Psoas muscle (tissue), 8 donors: ENCODE measurements around the gene CIBAR2. TPM values are rescaled to one million over a fixed set of nuclear protein-coding genes. Genes with fewer than 3 reads are reported as not detected.

ENCODE experiments used
- ATAC-seq, 4 donors: fragments of 200-7000 bp; cut with Tn5 transposase; one replicate each; pipeline ENCODE4 v1.9.1; 2020; ENCODE audit warnings: moderate library complexity in 3 of 4, mild to moderate bottlenecking in 2 of 4
- DNase-seq, 2 donors: peaks; one replicate each; pipeline ENCODE4 v3.0.0-alpha.2; 2020
- H3K27ac ChIP-seq: fragments of 200-600 bp; one replicate; pipeline ENCODE4 v1.8.0; 2022
- H3K27me3 ChIP-seq, 3 donors: fragments of 200-600 bp in 1 of 3; one replicate each; pipeline versions ENCODE4 v1.6.1 to v1.8.0; 2013 to 2022; ENCODE audit warnings: low read length in 2 of 3, mild to moderate bottlenecking in 2 of 3, moderate library complexity in 1 of 3; ENCODE audit not compliant: insufficient read depth in 3 of 3
- H3K36me3 ChIP-seq, 2 donors: fragments of 200-600 bp in 1 of 2; one replicate each; pipeline versions ENCODE4 v1.6.1 to v1.8.0; 2013 to 2022; ENCODE audit warnings: low read depth in 1 of 2, mild to moderate bottlenecking in 1 of 2, moderate library complexity in 1 of 2; ENCODE audit not compliant: insufficient read depth in 1 of 2
- H3K4me1 ChIP-seq: fragments of 200-600 bp; one replicate; pipeline ENCODE4 v1.8.0; 2022
- H3K4me3 ChIP-seq: fragments of 200-600 bp; one replicate; pipeline ENCODE4 v1.8.0; 2022; ENCODE audit warnings: mild to moderate bottlenecking
- H3K9me3 ChIP-seq: fragments of 200-600 bp; one replicate; pipeline ENCODE4 v1.8.0; 2022
- WGBS, 3 donors: extraction: QIAGEN DNeasy Blood & Tissue Kit; methylation state at CpG; one replicate each; pipeline versions ENCODE4 v1.1.6 to v1.1.7; 2013; 5-methylcytosine and 5-hydroxymethylcytosine counted together
- intact Hi-C, 2 donors: fragments of 100-400 bp; cut with DNase I; formaldehyde crosslinking; loops; one replicate each; pipeline versions ENCODE4 v1.11.0 to v1.14.2; 2022
- polyA plus RNA-seq, 3 donors: library from polyadenylated mRNA; stranded (reverse); fragments of 200-250 nt; gene quantifications; one replicate each; pipeline ENCODE4 v1.2.3, GENCODE V29; 2013
- total RNA-seq, 4 donors: library from RNA; stranded (reverse); fragmentation: NEBNext Ultra II Directional in 2 of 4; extraction: Animal tissue kit (Norgen Biotek cat#: 25700) in 2 of 4; gene quantifications; one replicate each; pipeline versions ENCODE4 v1.2.1 to v1.2.4, GENCODE V29; 2021 to 2023
- TF ChIP-seq, protein P1 (sequence below): fragments of 200-600 bp; IDR thresholded peaks from one replicate; pipeline ENCODE4 v1.8.0; 2022; ENCODE audit warnings: antibody characterized with exemption
- donor health status: healthy with polysubstance abuse.
- donor health status: DM: no; HTN: no; CAD: no; lungs with moderate emphysema.
- donor health status: Bipolar disorder and iron deficiency.
- donor health status: healthy.
- donor health status: DM: yes; HTN: yes; CAD: no.
- donor health status: DM: no; HTN: no; CAD: no.
- donor health status: DM: no; HTN: no; CAD: no.
- donor health status: DM: yes; HTN: yes; CAD: no.

Gene CIBAR2
- total and polyA plus RNA-seq, 7 donors: 0.36 TPM; not detected in 6

DNA sequence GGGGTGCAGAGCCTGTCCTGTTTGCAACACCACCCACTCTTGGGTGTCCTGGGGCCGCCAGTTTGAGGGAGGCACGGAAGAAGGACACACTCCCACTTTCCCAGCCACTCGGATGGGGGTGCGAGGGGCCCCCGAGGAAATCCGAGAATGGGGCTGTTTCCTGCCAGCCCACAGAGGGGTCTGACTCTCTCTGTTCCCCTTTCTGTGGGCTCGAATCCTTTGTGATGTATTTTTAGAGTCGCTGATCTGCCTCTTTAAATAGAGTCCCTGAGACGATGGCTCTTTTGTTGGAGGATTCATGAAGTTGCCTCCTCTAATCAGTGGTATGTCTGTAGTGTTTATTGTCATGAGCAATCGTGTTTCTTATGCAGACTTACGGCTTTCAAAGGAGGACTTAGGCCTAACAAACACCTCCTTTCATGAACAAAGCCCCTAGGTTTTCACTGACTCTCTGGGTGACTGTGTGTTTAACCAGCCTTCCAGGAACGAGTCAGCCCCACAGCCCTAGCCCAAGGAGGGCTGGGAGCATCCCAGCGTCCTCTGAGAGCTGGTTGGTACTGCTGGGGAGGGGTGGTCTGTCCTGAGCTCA, 29.1 kb downstream of the CIBAR2 start:
- intact Hi-C loops: loop anchor here (2.0 to 10.0 kb wide), 2 partner anchors 98 to 100 kb away; no protein-coding TSS in a partner anchor
- 59 to 71% (median 68%) methylated on average over 13 of the region's 13 CpGs for WGBS, 3 donors

DNA sequence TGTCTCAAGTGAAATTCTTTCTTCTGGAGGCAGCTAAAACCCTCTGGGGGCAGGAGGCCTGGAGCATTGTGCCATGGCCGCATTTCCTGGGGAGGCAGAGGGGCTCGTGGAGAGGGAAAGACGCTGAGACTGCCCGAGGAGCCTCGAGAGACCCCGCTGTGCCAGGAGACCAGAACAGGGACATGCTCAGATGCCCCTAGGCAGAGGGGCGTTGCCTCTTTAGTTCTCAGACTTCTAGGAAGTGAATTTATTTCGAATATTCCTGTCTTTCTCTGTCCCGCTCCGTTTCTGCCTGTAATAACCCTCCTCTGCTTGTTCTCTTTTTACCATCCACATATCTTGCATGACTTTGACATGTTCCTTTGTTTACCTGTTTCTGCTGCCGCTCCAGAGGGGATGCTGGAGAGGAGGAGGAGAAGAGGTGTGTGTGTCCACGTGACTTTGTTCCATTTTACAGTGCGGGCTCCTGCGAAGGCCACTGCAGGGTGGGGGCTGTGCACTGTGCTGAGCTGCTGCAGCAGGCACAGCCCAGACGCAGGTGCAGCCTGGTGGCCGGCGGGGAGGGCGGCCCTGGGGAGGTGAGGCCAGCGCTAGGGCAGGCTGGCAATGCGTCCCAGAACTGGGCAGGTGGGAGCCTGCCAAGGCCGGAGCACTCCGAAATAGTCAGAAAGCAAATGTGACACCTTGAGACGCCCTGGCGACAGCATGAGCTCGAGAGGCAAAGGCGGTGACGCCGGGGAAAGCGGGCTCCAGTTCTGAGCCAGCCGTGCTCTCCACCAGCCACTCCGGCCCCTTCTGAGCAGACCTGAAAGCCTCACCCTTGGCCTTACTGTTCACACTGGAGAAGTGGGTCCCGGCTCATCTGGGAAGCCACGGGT, 29.9 kb downstream of the CIBAR2 start:
- WGBS, 3 donors: 53 to 69% (median 56%) methylated on average over 33 of the region's 33 CpGs
- DNase-seq (peak in 1 of 2 donors; percentile 67), ATAC-seq (peak; percentile 46 to 83 (median 73))
- H3K4me3 ChIP-seq: no peak overlapping the region
- intact Hi-C loops: loop anchor here (2.0 to 10.0 kb wide), 2 partner anchors 98 to 100 kb away; no protein-coding TSS in a partner anchor
- H3K9me3 ChIP-seq: no peaks in the 10 kb centered on the region
- TF ChIP-seq, protein P1, sequence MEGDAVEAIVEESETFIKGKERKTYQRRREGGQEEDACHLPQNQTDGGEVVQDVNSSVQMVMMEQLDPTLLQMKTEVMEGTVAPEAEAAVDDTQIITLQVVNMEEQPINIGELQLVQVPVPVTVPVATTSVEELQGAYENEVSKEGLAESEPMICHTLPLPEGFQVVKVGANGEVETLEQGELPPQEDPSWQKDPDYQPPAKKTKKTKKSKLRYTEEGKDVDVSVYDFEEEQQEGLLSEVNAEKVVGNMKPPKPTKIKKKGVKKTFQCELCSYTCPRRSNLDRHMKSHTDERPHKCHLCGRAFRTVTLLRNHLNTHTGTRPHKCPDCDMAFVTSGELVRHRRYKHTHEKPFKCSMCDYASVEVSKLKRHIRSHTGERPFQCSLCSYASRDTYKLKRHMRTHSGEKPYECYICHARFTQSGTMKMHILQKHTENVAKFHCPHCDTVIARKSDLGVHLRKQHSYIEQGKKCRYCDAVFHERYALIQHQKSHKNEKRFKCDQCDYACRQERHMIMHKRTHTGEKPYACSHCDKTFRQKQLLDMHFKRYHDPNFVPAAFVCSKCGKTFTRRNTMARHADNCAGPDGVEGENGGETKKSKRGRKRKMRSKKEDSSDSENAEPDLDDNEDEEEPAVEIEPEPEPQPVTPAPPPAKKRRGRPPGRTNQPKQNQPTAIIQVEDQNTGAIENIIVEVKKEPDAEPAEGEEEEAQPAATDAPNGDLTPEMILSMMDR: no peak
- peaks cover 0 to 2% (median 0%) of the 10 kb centered on the region in 3 donors for H3K27me3 ChIP-seq
- peaks cover 0 to 37% of the 10 kb centered on the region in 2 donors for H3K36me3 ChIP-seq
- H3K27ac ChIP-seq: peak overlapping the region; percentile 63
- no peaks in the 10 kb centered on the region for H3K4me1 ChIP-seq

More for the DNA sequence above, 29.1 kb downstream of the CIBAR2 start:
- Histone ChIP-seq H3K9me3 (no peaks in the 10 kb centered on the region), H3K36me3 (peaks cover 0 to 33% of the 10 kb centered on the region in 2 donors), H3K27me3 (peaks cover 0 to 2% (median 0%) of the 10 kb centered on the region in 3 donors), H3K4me3 (no peak overlapping the region), H3K4me1 (no peaks in the 10 kb centered on the region), H3K27ac (peak overlapping the region; percentile 63)
- no peak for DNase-seq
- ATAC-seq: peak in 3 of 4 donors; percentile 10 to 14 (median 12)
- TF ChIP-seq, protein P1: no peak

DNA sequence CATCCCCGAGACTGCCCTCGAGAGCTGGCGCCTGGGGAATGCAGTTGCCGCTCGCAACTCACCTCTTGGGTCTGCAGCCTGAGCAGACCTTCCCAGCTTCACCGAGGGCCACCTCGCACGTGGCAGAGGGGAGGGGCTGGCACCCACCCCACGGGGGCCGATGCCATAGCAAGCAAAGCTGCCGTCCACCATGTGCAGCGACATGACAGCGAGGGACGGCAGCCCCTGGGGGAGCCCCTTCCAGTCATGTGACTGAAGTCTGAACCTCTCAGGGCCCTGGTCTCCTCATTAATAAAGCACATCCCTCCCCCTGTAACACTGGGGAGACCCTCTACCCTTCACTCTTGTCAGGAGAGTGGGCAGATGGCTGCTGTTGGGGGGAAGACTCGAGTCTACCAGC, 30.5 kb downstream of the CIBAR2 start:
- intact Hi-C loops: loop anchor here (2.0 to 10.0 kb wide), 2 partner anchors 97 to 99 kb away; no protein-coding TSS in a partner anchor

DNA sequence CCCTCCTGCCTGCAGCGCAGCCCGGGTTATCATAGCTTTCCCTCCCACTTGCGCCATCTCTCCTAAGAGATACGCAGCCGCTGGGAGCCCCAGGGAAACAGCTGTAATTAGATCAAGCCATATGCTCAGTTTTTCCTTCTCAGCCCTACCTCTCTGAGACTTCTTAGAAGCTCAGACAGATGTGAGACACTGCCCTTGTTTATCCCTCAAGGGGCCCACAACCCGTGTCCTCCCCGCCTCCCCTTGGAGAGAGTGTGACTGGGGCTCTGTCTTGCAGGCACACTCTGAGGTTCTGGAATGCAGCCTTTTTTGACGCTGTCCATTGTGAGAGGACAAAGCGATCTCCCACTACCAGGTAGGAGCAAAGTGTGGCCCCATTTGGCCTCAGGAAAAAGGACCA, 31.2 kb downstream of the CIBAR2 start:
- Histone ChIP-seq H3K4me3 (no peak overlapping the region), H3K9me3 (no peaks in the 10 kb centered on the region), H3K27ac (no peak overlapping the region), H3K36me3 (peaks cover 0 to 49% of the 10 kb centered on the region in 2 donors), H3K4me1 (no peaks in the 10 kb centered on the region), H3K27me3 (peaks cover 0 to 2% (median 0%) of the 10 kb centered on the region in 3 donors)
- ATAC-seq (no peak), DNase-seq (no peak)
- intact Hi-C loops: loop anchor here in 1 of 2 donors (10.0 kb wide), 1 partner anchor 96 kb away; no protein-coding TSS in a partner anchor
- TF ChIP-seq, protein P1: no peak
- WGBS, 3 donors: 87 to 94% (median 90%) methylated on average over 9 of the region's 9 CpGs

More for the DNA sequence above, 30.5 kb downstream of the CIBAR2 start:
- TF ChIP-seq, protein P1: no peak
- Histone ChIP-seq H3K27me3 (peaks cover 0 to 2% (median 0%) of the 10 kb centered on the region in 3 donors), H3K36me3 (peaks cover 0 to 43% of the 10 kb centered on the region in 2 donors), H3K27ac (no peak overlapping the region), H3K4me1 (no peaks in the 10 kb centered on the region), H3K4me3 (no peak overlapping the region), H3K9me3 (no peaks in the 10 kb centered on the region)
- 75 to 85% (median 81%) methylated on average over 15 of the region's 15 CpGs for WGBS, 3 donors
- DNase-seq (no peak), ATAC-seq (no peak)
